H9 (cell line): Measurements from ENCODE around the gene NTMT1. TPM values are rescaled to one million over a fixed set of nuclear protein-coding genes. Genes with fewer than 3 reads are reported as not detected.
A peak's percentile ranks its signal among the peaks of the same experiment; 100 is the strongest.

Experiments used
- DNase-seq: peaks from one replicate; pipeline ENCODE4 v3.0.0-alpha.2; 2017
- H2AFZ ChIP-seq: one replicate; pipeline ENCODE4 v1.6.1; 2013; ENCODE audit warnings: mild to moderate bottlenecking, low read length, control low read depth, moderate library complexity
- H2AK5ac ChIP-seq: 2 replicates; pipeline ENCODE4 v1.6.1; 2013; ENCODE audit warnings: low read length, control low read depth, mixed read lengths; ENCODE audit not compliant: insufficient read length
- H2BK120ac ChIP-seq: one replicate; pipeline ENCODE4 v1.6.1; 2013; ENCODE audit warnings: low read depth, mild to moderate bottlenecking, low read length, control low read depth, inconsistent platforms; ENCODE audit not compliant: poor library complexity, severe bottlenecking
- H2BK12ac ChIP-seq: 2 replicates; pipeline ENCODE4 v1.6.1; 2013; ENCODE audit warnings: low read length, control low read depth, mixed read lengths, low read depth; ENCODE audit not compliant: insufficient read length
- H2BK15ac ChIP-seq: 2 replicates; pipeline ENCODE4 v1.6.1; 2013; ENCODE audit warnings: low read depth, low read length, control low read depth
- H2BK20ac ChIP-seq: one replicate; pipeline ENCODE4 v1.6.1; 2013; ENCODE audit warnings: low read depth, mild to moderate bottlenecking, low read length, control low read depth, inconsistent platforms; ENCODE audit not compliant: poor library complexity, severe bottlenecking
- H2BK5ac ChIP-seq: 2 replicates; pipeline ENCODE4 v1.6.1; 2013; ENCODE audit warnings: low read length, control low read depth, mixed read lengths; ENCODE audit not compliant: insufficient read length
- H3K14ac ChIP-seq: 2 replicates; pipeline ENCODE4 v1.6.1; 2013; ENCODE audit warnings: low read length, control low read depth; ENCODE audit not compliant: insufficient read depth
- H3K18ac ChIP-seq: 2 replicates; pipeline ENCODE4 v1.6.1; 2013; ENCODE audit warnings: low read depth, mild to moderate bottlenecking, mixed read lengths, low read length, control low read depth; ENCODE audit not compliant: insufficient read length
- H3K23ac ChIP-seq: 2 replicates; pipeline ENCODE4 v1.6.1; 2013; ENCODE audit warnings: low read length, control low read depth, mixed read lengths, low read depth; ENCODE audit not compliant: insufficient read length
- H3K23me2 ChIP-seq: 2 replicates; pipeline ENCODE4 v1.6.1; 2013; ENCODE audit warnings: low read depth, mild to moderate bottlenecking, mixed read lengths, low read length, control low read depth; ENCODE audit not compliant: insufficient read length, poor library complexity, severe bottlenecking
- H3K27ac ChIP-seq: 2 replicates; pipeline ENCODE4 v1.5.1; 2013; ENCODE audit warnings: low read length, control low read depth, mixed read lengths, low read depth; ENCODE audit not compliant: insufficient read length
- H3K27me3 ChIP-seq: 2 replicates; pipeline ENCODE4 v1.6.1; 2013; ENCODE audit warnings: low read length, control low read depth, inconsistent platforms; ENCODE audit not compliant: insufficient read depth
- H3K4ac ChIP-seq: 2 replicates; pipeline ENCODE4 v1.6.1; 2013; ENCODE audit warnings: low read depth, mild to moderate bottlenecking, control low read depth, inconsistent platforms, low read length, moderate library complexity
- H3K4me1 ChIP-seq: 2 replicates; pipeline ENCODE4 v1.6.1; 2013; ENCODE audit warnings: low read length, control low read depth, inconsistent platforms; ENCODE audit not compliant: insufficient read depth
- H3K4me2 ChIP-seq: 2 replicates; pipeline ENCODE4 v1.6.1; 2013; ENCODE audit warnings: low read length, control low read depth, mixed read lengths; ENCODE audit not compliant: insufficient read length, insufficient read depth
- H3K56ac ChIP-seq: 2 replicates; pipeline ENCODE4 v1.6.1; 2013; ENCODE audit warnings: low read depth, mild to moderate bottlenecking, mixed read lengths, low read length, control low read depth; ENCODE audit not compliant: insufficient read length
- H3K79me1 ChIP-seq: 2 replicates; pipeline ENCODE4 v1.6.1; 2013; ENCODE audit warnings: low read depth, mild to moderate bottlenecking, moderate library complexity, low read length, control low read depth, inconsistent platforms; ENCODE audit not compliant: insufficient read depth, poor library complexity, severe bottlenecking
- H3K79me2 ChIP-seq: 2 replicates; pipeline ENCODE4 v1.6.1; 2013; ENCODE audit warnings: low read length, control low read depth, inconsistent platforms; ENCODE audit not compliant: insufficient read depth
- H3K9ac ChIP-seq: 2 replicates; pipeline ENCODE4 v1.6.1; 2013; ENCODE audit warnings: low read length, control low read depth, mixed read lengths; ENCODE audit not compliant: insufficient read length; ENCODE audit errors: extremely low read depth
- H3K9me3 ChIP-seq: one replicate; pipeline ENCODE4 v1.6.1; 2013; ENCODE audit warnings: low read depth, low read length, inconsistent platforms; ENCODE audit not compliant: control insufficient read depth
- H3T11ph ChIP-seq: one replicate; pipeline ENCODE4 v1.6.1; 2013; ENCODE audit warnings: mild to moderate bottlenecking, low read length, control low read depth, inconsistent platforms
- H4K20me1 ChIP-seq: one replicate; pipeline ENCODE4 v1.6.1; 2013; ENCODE audit not compliant: control insufficient read depth, insufficient read length, insufficient read depth
- H4K5ac ChIP-seq: 2 replicates; pipeline ENCODE4 v1.6.1; 2013; ENCODE audit warnings: low read depth, mild to moderate bottlenecking, mixed read lengths, low read length, control low read depth; ENCODE audit not compliant: insufficient read length
- H4K8ac ChIP-seq: replicated peaks from 2 replicates; pipeline ENCODE4 v1.6.1; 2013; ENCODE audit warnings: low read length, control low read depth, mixed read lengths, low read depth; ENCODE audit not compliant: insufficient read length
- H4K91ac ChIP-seq: 2 replicates; pipeline ENCODE4 v1.6.1; 2013; ENCODE audit warnings: low read depth, mild to moderate bottlenecking, moderate library complexity, mixed read lengths, low read length, control low read depth; ENCODE audit not compliant: insufficient read length
- H3K27ac Mint-ChIP-seq, 3 experiments: 2 replicates in 2 of 3; 3 replicates in 1 of 3; pipeline ENCODE4 v1.8.0; 2020 to 2021; ENCODE audit warnings: mixed read lengths in 3 of 3, mild to moderate bottlenecking in 1 of 3, moderate library complexity in 1 of 3
- H3K27me3 Mint-ChIP-seq: 2 replicates; pipeline ENCODE4 v1.8.0; 2021; ENCODE audit warnings: low read depth, mild to moderate bottlenecking, moderate library complexity, mixed read lengths
- H3K36me3 Mint-ChIP-seq, 3 experiments: 2 replicates in 2 of 3; 3 replicates in 1 of 3; pipeline ENCODE4 v1.8.0; 2020 to 2021; ENCODE audit warnings: low read depth in 3 of 3, mixed read lengths in 3 of 3; ENCODE audit not compliant: insufficient read depth in 1 of 3
- H3K4me1 Mint-ChIP-seq, 2 experiments: 2 replicates each; pipeline ENCODE4 v1.8.0; 2020; ENCODE audit warnings: mixed read lengths in 2 of 2
- H3K4me3 Mint-ChIP-seq, 2 experiments: 2 replicates in 1 of 2; 3 replicates in 1 of 2; pipeline ENCODE4 v1.8.0; 2020 to 2021; ENCODE audit warnings: mild to moderate bottlenecking in 2 of 2, mixed read lengths in 2 of 2, moderate library complexity in 1 of 2
- H3K9me3 Mint-ChIP-seq, 2 experiments: 2 replicates in 1 of 2; 3 replicates in 1 of 2; pipeline ENCODE4 v1.8.0; 2020; ENCODE audit warnings: mild to moderate bottlenecking in 2 of 2, mixed read lengths in 2 of 2, moderate library complexity in 1 of 2
- CTCF ChIP-seq: fragments of 200-600 bp; sonication (generic); conservative IDR thresholded peaks from 3 replicates; pipeline ENCODE4 v1.8.0; 2021; ENCODE audit warnings: antibody characterized with exemption, mild to moderate bottlenecking
- WGBS: extraction: QIAGEN DNeasy Blood & Tissue Kit; methylation state at CpG from one replicate; pipeline ENCODE4 v1.1.7; 2013; ENCODE audit warnings: missing lambda C conversion rate, low lambda C conversion rate, mixed read lengths; ENCODE audit not compliant: insufficient read length; ENCODE audit errors: extremely low coverage; 5-methylcytosine and 5-hydroxymethylcytosine counted together
- total RNA-seq: library from RNA; stranded (reverse); gene quantifications from 2 replicates; pipeline ENCODE4 v1.2.1, GENCODE V29; 2021

The NTMT1 gene
- total RNA-seq, 1 experiment from 2014 or later, result 57.9 TPM

GRCh38 chr9:129619787-129620668 is 5.9 kb upstream of the NTMT1 start:
- peaks cover 22% of the 10 kb centered on the region for H3K27me3 ChIP-seq
- no peak overlapping the region for H2BK12ac ChIP-seq
- 0 out of 2 replicates have a peak, but pooled peaks cover 2% of the 10 kb centered on the region for H3K4me1 ChIP-seq
- H4K5ac ChIP-seq, result no peak overlapping the region
- no peak overlapping the region for H2BK120ac ChIP-seq
- no peak overlapping the region for H2AFZ ChIP-seq
- peaks cover 0 to 7% of the 10 kb centered on the region in 2 experiments; a peak in 3 of 5 replicates for H3K9me3 Mint-ChIP-seq
- H3K18ac ChIP-seq, result no peak overlapping the region
- H3K79me1 ChIP-seq, result no peaks in the 10 kb centered on the region
- peaks cover 11 to 12% of the 10 kb centered on the region in 2 experiments for H3K4me1 Mint-ChIP-seq
- no peak overlapping the region for H2BK5ac ChIP-seq
- H3K36me3 Mint-ChIP-seq, result no peaks in the 10 kb centered on the region; a peak in 2 of 7 replicates
- H3K27me3 Mint-ChIP-seq, result peaks cover 60% of the 10 kb centered on the region
- no peak overlapping the region for H2BK20ac ChIP-seq
- peaks cover 7% of the 10 kb centered on the region for H3K23me2 ChIP-seq
- no CpG with 5 or more reads among the region's 82 CpGs for WGBS
- no peak overlapping the region; the same call in 1 of the 2 replicates for H3K14ac ChIP-seq
- no peaks in the 10 kb centered on the region for H4K20me1 ChIP-seq
- no peak overlapping the region for H3K27ac ChIP-seq
- no peak overlapping the region for H3K27ac Mint-ChIP-seq
- H3K79me2 ChIP-seq, result no peaks in the 10 kb centered on the region
- peak; percentile 40; the same call in 2 of the 3 replicates for TF ChIP-seq CTCF
- no peak overlapping the region for H4K8ac ChIP-seq
- peak overlapping the region; percentile 51 for H3K4me2 ChIP-seq
- H3K4me3 Mint-ChIP-seq, result peak overlapping the region; percentile 54 to 75
- no peak overlapping the region for H4K91ac ChIP-seq
- H3K56ac ChIP-seq, result no peak overlapping the region
- H3T11ph ChIP-seq, result no peak overlapping the region
- H3K9me3 ChIP-seq, result no peaks in the 10 kb centered on the region
- H3K4ac ChIP-seq, result no peak overlapping the region
- peak; percentile 57 for DNase-seq
- H3K9ac ChIP-seq, result no peak overlapping the region
- no peak overlapping the region for H2BK15ac ChIP-seq
- no peak overlapping the region for H3K23ac ChIP-seq
- no peak overlapping the region for H2AK5ac ChIP-seq
